MM.1S (cell line): ENCODE data around the gene MPDZ.

Experiments used
- EZH2phosphoT487 ChIP-seq: fragments of 300-600 bp; sonication (generic); IDR thresholded peaks from 2 replicates; pipeline ENCODE4 v1.6.1; 2018; ENCODE audit warnings: antibody characterized with exemption, low read length
- TF ChIP-seq, protein P1 (sequence below): fragments of 300-600 bp; sonication (generic); IDR thresholded peaks from 2 replicates; pipeline ENCODE4 v1.5.1; 2016; ENCODE audit warnings: antibody characterized with exemption, low read length, mixed read lengths

DNA sequence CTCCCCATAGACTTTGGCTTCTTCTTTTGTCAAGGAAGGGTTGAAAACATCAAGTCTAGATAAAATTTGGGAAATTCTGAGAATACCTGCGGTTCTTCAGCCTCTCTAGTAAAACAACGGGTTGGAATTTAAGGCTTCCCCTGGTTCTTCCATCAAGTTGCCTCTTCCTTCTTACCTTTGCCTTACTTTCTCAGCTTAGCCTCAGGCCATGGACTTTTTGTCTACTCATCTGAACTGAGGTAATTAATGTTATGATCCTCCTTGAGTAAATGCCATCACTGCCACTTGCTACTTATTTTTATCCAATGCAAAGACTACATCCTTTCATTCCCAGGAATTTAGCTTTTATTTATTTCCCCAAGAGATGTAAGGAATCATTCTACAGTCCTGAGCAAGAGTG, 184.4 kb downstream of the MPDZ start:
- TF ChIP-seq, protein P1, sequence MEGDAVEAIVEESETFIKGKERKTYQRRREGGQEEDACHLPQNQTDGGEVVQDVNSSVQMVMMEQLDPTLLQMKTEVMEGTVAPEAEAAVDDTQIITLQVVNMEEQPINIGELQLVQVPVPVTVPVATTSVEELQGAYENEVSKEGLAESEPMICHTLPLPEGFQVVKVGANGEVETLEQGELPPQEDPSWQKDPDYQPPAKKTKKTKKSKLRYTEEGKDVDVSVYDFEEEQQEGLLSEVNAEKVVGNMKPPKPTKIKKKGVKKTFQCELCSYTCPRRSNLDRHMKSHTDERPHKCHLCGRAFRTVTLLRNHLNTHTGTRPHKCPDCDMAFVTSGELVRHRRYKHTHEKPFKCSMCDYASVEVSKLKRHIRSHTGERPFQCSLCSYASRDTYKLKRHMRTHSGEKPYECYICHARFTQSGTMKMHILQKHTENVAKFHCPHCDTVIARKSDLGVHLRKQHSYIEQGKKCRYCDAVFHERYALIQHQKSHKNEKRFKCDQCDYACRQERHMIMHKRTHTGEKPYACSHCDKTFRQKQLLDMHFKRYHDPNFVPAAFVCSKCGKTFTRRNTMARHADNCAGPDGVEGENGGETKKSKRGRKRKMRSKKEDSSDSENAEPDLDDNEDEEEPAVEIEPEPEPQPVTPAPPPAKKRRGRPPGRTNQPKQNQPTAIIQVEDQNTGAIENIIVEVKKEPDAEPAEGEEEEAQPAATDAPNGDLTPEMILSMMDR: no peak
- no peak for TF ChIP-seq EZH2phosphoT487
